Measurements from ENCODE around the gene HMGCS2.
"Not testable (repeated sequence)": the region's sequence is repeated elsewhere in the genome, so short reads cannot be mapped to it uniquely, and the experiment has no call there.

HMGCS2 gene

DNA sequence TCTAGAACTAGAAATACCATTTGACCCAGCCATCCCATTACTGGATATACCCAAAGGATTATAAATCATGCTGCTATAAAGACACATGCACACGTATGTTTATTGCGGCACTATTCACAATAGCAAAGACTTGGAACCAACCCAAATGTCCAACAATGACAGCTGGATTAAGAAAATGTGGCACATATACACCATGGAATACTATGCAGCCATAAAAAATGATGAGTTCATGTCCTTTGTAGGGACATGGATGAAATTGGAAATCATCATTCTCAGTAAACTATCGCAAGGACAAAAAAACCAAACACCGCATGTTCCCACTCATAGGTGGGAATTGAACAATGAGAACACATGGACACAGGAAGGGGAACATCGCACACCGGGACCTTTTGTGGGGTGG, 62.1 kb downstream of the HMGCS2 start:
- H3K27me3 ChIP-seq (ENCODE audit: control insufficient read depth, insufficient read depth, low read length) = peaks cover 24% of the 10 kb centered on the region

DNA sequence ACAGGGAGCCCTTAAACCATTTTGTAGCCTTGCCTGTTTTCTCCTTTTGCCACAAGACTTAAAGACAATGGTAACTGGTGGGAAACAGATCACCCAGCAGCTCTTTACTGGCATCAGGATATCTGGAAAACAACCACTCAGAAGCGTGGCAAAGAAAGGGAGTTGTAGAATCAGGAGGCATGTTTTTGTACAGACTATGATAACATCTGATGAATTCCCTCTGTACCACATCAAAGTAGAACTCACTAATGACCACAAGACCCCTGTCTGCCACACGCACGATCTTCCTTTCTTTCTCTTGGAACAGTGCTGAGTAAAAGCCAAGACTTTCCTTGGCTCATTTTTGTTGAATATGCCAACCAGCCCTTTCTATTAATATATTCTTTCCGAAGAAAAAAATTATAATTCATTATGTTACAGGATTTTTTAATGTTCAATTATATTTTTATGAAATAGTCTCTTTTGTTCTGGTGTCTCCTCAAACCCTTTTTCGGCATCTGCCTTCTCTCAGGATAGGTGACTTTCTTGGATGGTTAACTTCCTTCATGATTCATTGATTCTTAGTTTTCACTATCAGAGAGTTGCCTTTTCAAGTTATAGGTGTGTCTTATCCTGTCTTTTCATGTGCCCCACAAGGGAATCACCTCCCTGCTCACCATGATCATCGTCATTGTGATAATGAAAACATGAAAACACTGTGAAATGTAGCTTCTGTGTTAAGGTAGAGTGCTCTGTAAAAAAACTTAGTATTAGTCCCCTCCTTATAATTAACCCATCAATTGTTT, 64.8 kb downstream of the HMGCS2 start:
- Histone ChIP-seq H3K9me3 (replicated peaks; ENCODE audit: low read length) (no peaks in the 10 kb centered on the region), H3K4me3 (ENCODE audit: low read length) (no peak overlapping the region), H3K4me1 (ENCODE audit: control insufficient read depth, insufficient read depth, low read length) (peaks cover 9% of the 10 kb centered on the region), H3K36me3 (ENCODE audit: insufficient read depth, low read length) (no peaks in the 10 kb centered on the region), H3K27me3 (ENCODE audit: control insufficient read depth, insufficient read depth, low read length) (peaks cover 24% of the 10 kb centered on the region), H3K4me2 (ENCODE audit: low read length) (no peak overlapping the region), H3K9ac (ENCODE audit: low read depth, low read length) (no peak overlapping the region)

More for the DNA sequence above, 62.1 kb downstream of the HMGCS2 start:
- not testable (repeated sequence) for H3K9me3 ChIP-seq (replicated peaks; ENCODE audit: low read length); H3K4me1 ChIP-seq (ENCODE audit: control insufficient read depth, insufficient read depth, low read length); H3K9ac ChIP-seq (ENCODE audit: low read depth, low read length); H3K4me2 ChIP-seq (ENCODE audit: low read length); H3K36me3 ChIP-seq (ENCODE audit: insufficient read depth, low read length); H3K4me3 ChIP-seq (ENCODE audit: low read length)

DNA sequence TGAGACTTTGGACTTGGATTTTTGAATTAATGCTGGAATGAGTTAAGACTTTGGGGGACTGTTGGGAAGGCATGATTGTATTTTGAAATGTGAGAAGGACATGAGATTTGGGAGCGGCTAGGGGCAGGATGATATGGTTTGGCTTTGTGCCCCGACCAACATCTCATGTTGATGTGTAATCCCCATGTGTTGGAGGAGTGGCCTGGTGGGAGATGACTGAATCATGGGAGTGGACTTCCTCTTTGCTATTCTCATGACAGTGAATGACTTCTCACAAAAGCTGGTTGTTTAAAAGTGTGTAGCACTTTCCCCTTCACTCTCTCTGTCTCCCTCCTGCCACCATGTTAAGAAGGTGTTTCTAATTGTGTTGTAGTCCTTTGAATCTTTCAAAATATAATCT, 66.3 kb downstream of the HMGCS2 start:
- no peak overlapping the region for H3K4me3 ChIP-seq (ENCODE audit: low read length)
- H3K9me3 ChIP-seq (replicated peaks; ENCODE audit: low read length) = no peaks in the 10 kb centered on the region
- H3K27me3 ChIP-seq (ENCODE audit: control insufficient read depth, insufficient read depth, low read length) = peaks cover 26% of the 10 kb centered on the region
- no peak overlapping the region for H3K9ac ChIP-seq (ENCODE audit: low read depth, low read length)
- peaks cover 9% of the 10 kb centered on the region for H3K4me1 ChIP-seq (ENCODE audit: control insufficient read depth, insufficient read depth, low read length)
- no peak overlapping the region for H3K4me2 ChIP-seq (ENCODE audit: low read length)
- no peaks in the 10 kb centered on the region for H3K36me3 ChIP-seq (ENCODE audit: insufficient read depth, low read length)

DNA sequence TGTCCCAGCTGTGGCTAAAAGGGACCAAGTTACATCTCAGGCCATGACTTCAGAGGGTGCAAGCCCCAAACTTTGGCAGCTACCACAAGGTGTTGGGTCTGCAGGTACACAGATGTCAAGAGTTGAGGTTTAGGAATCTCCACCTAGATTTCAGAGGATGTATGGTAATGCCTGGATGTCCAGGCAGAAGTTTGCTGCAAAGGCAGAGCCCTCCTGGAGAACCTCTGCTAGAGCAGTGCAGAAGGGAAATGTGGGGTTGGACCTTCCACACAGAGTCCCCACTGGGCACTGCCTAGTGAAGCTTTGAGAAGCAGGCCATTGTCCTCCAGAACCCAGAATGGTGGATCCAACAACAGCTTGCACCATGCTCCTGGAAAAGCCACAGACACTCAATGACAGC, 67.0 kb downstream of the HMGCS2 start:
- no peaks in the 10 kb centered on the region for H3K9me3 ChIP-seq (replicated peaks; ENCODE audit: low read length)
- H3K4me1 ChIP-seq (ENCODE audit: control insufficient read depth, insufficient read depth, low read length) = peaks cover 9% of the 10 kb centered on the region
- H3K9ac ChIP-seq (ENCODE audit: low read depth, low read length) = no peak overlapping the region
- no peaks in the 10 kb centered on the region for H3K36me3 ChIP-seq (ENCODE audit: insufficient read depth, low read length)
- H3K4me3 ChIP-seq (ENCODE audit: low read length) = no peak overlapping the region
- no peak overlapping the region for H3K4me2 ChIP-seq (ENCODE audit: low read length)
- H3K27me3 ChIP-seq (ENCODE audit: control insufficient read depth, insufficient read depth, low read length) = peaks cover 32% of the 10 kb centered on the region

DNA sequence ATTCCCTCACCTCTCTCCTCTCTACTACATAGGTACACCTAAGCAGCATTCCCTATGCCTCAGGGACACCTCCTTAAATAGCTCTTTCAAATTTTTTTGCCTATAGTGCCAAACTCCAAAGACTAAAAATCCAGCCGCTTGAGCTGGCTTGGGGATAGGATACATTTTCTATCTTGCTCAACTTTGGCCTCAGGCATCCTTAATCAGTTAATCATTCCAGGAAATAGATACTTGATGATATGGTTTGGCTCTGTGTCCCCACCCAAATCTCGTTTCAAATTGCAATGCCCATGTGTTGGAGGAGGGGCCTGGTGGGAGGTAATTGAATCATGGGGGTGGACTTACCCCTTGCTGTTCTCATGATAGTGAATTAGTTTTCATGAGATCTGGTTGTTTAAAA, 68.4 kb downstream of the HMGCS2 start:
- no peak overlapping the region for H3K9ac ChIP-seq (ENCODE audit: low read depth, low read length)
- H3K4me2 ChIP-seq (ENCODE audit: low read length) = no peak overlapping the region
- no peak overlapping the region for H3K4me3 ChIP-seq (ENCODE audit: low read length)
- no peaks in the 10 kb centered on the region for H3K9me3 ChIP-seq (replicated peaks; ENCODE audit: low read length)
- peaks cover 9% of the 10 kb centered on the region for H3K4me1 ChIP-seq (ENCODE audit: control insufficient read depth, insufficient read depth, low read length)
- H3K36me3 ChIP-seq (ENCODE audit: insufficient read depth, low read length) = no peaks in the 10 kb centered on the region
- peaks cover 32% of the 10 kb centered on the region for H3K27me3 ChIP-seq (ENCODE audit: control insufficient read depth, insufficient read depth, low read length)

Data from skeletal muscle satellite cell (primary cell).